Nephron progenitor cell (in vitro differentiated cells): ENCODE data around the gene TMEM236.

ENCODE experiments used
- DNase-seq: peaks from one replicate; pipeline ENCODE4 v3.0.0; 2021
- H3K27ac Mint-ChIP-seq: 2 replicates; pipeline ENCODE4 v1.8.0; 2021; ENCODE audit warnings: mild to moderate bottlenecking, moderate library complexity, mixed read lengths
- H3K27me3 Mint-ChIP-seq: 2 replicates; pipeline ENCODE4 v1.8.0; 2021; ENCODE audit warnings: mild to moderate bottlenecking, low read depth, mixed read lengths; ENCODE audit not compliant: poor library complexity
- H3K36me3 Mint-ChIP-seq: 2 replicates; pipeline ENCODE4 v1.8.0; 2021; ENCODE audit warnings: low read depth, mixed read lengths
- H3K4me1 Mint-ChIP-seq: 2 replicates; pipeline ENCODE4 v1.8.0; 2021; ENCODE audit warnings: mixed read lengths
- H3K4me3 Mint-ChIP-seq: 2 replicates; pipeline ENCODE4 v1.8.0; 2021; ENCODE audit warnings: mild to moderate bottlenecking, moderate library complexity, mixed read lengths
- H3K9me3 Mint-ChIP-seq: 2 replicates; pipeline ENCODE4 v1.8.0; 2021; ENCODE audit warnings: mild to moderate bottlenecking, moderate library complexity, mixed read lengths
- CTCF ChIP-seq: fragments of 200-600 bp; sonication (generic); IDR thresholded peaks from 2 replicates; pipeline ENCODE4 v1.5.0; 2021; ENCODE audit warnings: antibody characterized with exemption

Gene TMEM236

DNA sequence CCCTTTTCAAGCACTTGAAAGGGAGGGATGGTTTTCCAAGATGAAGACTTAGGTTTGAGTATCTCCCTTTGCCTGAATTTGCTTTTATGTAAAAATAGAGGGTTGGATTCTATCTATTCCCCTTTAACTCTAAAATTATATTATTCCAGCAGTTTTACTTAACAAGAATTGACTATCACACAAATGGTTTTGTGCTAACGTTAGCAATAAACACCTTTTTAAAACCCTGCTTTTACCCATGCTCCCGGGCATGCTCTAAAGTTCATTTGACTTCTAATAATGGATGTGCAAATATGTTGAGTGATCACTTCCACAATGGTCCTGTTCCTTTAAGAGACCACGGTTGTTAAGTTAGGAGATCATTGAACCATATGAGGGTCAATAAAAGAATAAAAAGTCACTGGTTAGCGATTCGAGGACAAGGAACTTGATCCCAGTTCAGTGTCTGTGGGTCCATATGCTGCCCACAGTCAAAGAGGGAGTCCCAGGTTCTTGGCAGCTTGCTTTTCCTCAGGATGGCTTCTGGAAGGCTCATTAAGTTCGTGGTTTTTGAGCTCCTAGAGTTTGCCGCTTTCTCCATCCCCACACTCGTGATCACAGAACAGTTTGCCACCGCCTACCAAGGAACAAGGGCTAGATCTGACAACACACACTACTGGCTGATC is at the start of gene TMEM236:
TMEM236 (plus strand) TSS at position 421 of the 665 bp plus-strand sequence; CDS start at position 516, 95 bp downstream.
- no peak for TF ChIP-seq CTCF
- Mint-ChIP-seq H3K9me3 (no peaks in the 10 kb centered on the region), H3K36me3 (no peaks in the 10 kb centered on the region), H3K4me1 (peaks cover 22% of the 10 kb centered on the region), H3K27me3 (no peaks in the 10 kb centered on the region), H3K4me3 (no peak within 1 kb of the TSS), H3K27ac (peak within 1 kb of the TSS; percentile 89)
- DNase-seq = no peak

- Mint-ChIP-seq H3K4me3 (no peak overlapping the region), H3K36me3 (peaks cover 45% of the 10 kb centered on the region), H3K9me3 (no peaks in the 10 kb centered on the region), H3K27me3 (no peaks in the 10 kb centered on the region), H3K27ac (no peak overlapping the region), H3K4me1 (no peaks in the 10 kb centered on the region)
- DNase-seq = no peak
- no peak for TF ChIP-seq CTCF
These were observed 48.3 kb upstream of the TMEM236 start for GRCh38 chr10:17703706-17704105.

DNA sequence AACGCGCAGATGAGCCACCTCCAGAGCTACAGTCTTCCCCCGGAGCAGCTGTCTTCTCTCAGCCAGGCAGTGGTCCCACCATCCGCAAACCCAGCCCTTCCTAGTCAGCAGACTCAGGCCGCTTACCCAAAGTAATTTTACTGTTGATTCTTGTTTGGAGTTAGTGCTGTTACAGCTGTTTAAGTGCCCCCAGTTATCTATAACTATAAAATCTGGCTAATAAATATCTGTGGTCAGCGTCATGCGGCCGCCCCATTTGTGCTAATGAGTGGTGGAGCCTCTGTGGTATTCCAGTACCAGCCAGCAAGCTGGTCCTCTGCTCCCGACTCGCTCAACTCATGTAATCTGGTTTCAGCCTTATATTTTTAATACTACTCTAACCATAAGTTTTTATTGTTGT is 43.2 kb upstream of the TMEM236 start:
- DNase-seq = no peak
- peaks cover 22% of the 10 kb centered on the region for H3K4me1 Mint-ChIP-seq
- no peaks in the 10 kb centered on the region for H3K27me3 Mint-ChIP-seq
- no peaks in the 10 kb centered on the region for H3K9me3 Mint-ChIP-seq
- H3K36me3 Mint-ChIP-seq = peaks cover 62% of the 10 kb centered on the region
- peak overlapping the region; percentile 33 for H3K27ac Mint-ChIP-seq
- no peak overlapping the region for H3K4me3 Mint-ChIP-seq
- no peak for TF ChIP-seq CTCF

- H3K9me3 Mint-ChIP-seq = no peaks in the 10 kb centered on the region
- peaks cover 65% of the 10 kb centered on the region for H3K36me3 Mint-ChIP-seq
- peaks cover 28% of the 10 kb centered on the region for H3K4me1 Mint-ChIP-seq
- DNase-seq = no peak
- no peak overlapping the region for H3K4me3 Mint-ChIP-seq
- no peaks in the 10 kb centered on the region for H3K27me3 Mint-ChIP-seq
- no peak overlapping the region for H3K27ac Mint-ChIP-seq
- no peak for TF ChIP-seq CTCF
These were observed 42.5 kb upstream of the TMEM236 start for GRCh38 chr10:17709492-17709891.

DNA sequence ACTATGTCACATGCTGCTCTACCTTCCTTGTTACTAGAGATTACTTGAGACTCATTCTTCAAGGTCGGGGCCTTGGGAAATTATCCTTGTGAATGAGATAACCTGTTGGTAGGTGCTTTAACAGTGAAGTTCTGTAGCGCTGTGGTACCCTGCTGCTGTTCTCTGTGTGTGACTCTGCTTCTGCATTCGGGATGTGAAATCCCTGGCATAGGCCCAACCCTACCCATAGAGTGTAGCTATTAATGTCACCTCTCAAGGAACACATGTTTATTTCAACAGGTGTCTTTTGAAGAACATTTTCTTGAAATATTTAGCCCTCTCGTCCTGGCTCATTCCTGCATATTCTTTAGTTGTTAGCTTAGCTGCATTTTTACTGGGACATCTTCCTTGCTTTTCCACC is 41.8 kb upstream of the TMEM236 start:
- Mint-ChIP-seq H3K9me3 (no peaks in the 10 kb centered on the region), H3K27me3 (no peaks in the 10 kb centered on the region), H3K27ac (peak overlapping the region; percentile 66), H3K36me3 (peaks cover 67% of the 10 kb centered on the region), H3K4me1 (peaks cover 28% of the 10 kb centered on the region), H3K4me3 (no peak overlapping the region)
- TF ChIP-seq CTCF = no peak
- DNase-seq = no peak

- peaks cover 80% of the 10 kb centered on the region for H3K36me3 Mint-ChIP-seq
These were observed 39.9 kb upstream of the TMEM236 start for GRCh38 chr10:17712053-17712452.

More at GRCh38 chr10:17712053-17712452, 39.9 kb upstream of the TMEM236 start:
- Mint-ChIP-seq H3K27ac (no peak overlapping the region), H3K9me3 (peaks cover 6% of the 10 kb centered on the region), H3K27me3 (no peaks in the 10 kb centered on the region), H3K4me1 (peaks cover 28% of the 10 kb centered on the region), H3K4me3 (peak overlapping the region; percentile 80)
- TF ChIP-seq CTCF = no peak
- no peak for DNase-seq
